Stimulated activated CD8-positive, alpha-beta memory T cell treated with anti-CD3 and anti-CD28 coated beads, Interleukin-15, amount 100 ng/mL, for 48 hours (primary cell): Measurements from ENCODE around the gene PGAP3.
"Not testable (repeated sequence)": the region's sequence is repeated elsewhere in the genome, so short reads cannot be mapped to it uniquely, and the experiment has no call there.

Experiments
- DNase-seq, 2 donors: peaks; one replicate each; pipeline ENCODE4 v3.0.0-alpha.2; 2020; ENCODE audit warnings: low read depth in 2 of 2

PGAP3 gene, protein sequence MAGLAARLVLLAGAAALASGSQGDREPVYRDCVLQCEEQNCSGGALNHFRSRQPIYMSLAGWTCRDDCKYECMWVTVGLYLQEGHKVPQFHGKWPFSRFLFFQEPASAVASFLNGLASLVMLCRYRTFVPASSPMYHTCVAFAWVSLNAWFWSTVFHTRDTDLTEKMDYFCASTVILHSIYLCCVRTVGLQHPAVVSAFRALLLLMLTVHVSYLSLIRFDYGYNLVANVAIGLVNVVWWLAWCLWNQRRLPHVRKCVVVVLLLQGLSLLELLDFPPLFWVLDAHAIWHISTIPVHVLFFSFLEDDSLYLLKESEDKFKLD

DNA sequence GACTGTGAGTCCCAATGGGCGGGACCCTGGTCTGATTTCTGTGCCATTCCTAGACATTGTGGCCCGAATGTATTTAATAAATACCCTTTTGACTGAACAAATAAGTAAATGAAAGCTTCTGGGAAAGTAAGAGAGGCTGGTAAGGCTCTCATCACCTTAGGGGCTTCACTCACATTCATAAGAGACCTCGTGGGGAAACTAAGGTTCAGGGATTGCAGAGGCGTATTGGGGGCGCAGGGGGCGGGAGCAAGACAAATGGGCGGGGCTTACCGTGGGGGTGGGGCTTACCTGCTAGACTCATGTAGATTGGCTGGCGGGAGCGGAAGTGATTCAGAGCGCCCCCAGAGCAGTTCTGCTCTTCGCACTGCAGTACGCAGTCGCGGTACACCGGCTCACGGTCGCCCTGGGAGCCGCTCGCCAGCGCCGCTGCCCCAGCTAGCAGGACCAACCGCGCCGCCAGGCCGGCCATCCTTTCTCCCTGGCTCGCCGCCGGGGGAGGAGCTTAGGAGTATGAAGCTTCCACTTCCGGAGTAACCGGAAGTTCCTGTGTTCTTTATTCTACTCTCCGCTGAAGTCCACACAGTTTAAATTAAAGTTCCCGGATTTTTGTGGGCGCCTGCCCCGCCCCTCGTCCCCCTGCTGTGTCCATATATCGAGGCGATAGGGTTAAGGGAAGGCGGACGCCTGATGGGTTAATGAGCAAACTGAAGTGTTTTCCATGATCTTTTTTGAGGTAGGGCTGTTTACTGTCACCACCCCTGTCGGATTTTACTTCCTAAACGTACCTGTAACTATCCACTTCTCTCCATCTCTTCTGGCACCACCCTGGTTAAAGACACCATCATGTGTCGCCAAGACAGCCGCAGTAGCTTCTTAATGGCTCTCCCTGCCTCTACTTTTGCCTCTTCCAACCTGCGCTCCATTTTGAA is at the start of gene PGAP3:
Gene PGAP3 (minus strand): TSS at position 512 of the 929 bp plus-strand sequence. CDS start 43 bp downstream, at position 469.
- peak; percentile 86 to 90 for DNase-seq

DNA sequence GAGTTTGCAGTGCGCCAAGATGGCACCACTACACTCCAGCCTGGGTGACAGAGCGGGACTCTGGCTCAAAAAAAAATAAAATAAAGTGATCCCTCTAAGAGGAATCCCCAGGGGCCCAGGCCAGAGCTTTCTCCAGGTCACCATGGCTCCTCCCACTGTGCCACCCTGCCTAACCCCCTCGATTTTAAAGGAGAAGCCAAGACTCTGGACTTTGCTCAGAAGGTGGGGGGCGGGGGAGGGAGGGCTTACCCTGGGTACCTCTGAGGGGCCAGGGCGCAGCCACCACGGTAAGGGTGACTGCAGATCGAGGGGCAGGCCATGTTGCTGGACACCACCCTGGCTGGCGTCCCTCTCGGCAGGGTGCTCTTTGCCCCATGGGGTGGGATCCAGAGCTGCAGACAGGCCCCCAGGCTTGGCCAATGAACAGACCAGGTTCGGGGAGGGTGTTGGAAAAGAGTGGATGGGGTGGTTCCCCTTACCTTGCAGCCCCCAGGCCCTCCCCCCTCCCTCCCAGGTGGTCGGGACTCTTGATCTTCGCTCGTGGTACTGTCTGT is 49.4 kb upstream of the PGAP3 start:
- no peak for DNase-seq

DNA sequence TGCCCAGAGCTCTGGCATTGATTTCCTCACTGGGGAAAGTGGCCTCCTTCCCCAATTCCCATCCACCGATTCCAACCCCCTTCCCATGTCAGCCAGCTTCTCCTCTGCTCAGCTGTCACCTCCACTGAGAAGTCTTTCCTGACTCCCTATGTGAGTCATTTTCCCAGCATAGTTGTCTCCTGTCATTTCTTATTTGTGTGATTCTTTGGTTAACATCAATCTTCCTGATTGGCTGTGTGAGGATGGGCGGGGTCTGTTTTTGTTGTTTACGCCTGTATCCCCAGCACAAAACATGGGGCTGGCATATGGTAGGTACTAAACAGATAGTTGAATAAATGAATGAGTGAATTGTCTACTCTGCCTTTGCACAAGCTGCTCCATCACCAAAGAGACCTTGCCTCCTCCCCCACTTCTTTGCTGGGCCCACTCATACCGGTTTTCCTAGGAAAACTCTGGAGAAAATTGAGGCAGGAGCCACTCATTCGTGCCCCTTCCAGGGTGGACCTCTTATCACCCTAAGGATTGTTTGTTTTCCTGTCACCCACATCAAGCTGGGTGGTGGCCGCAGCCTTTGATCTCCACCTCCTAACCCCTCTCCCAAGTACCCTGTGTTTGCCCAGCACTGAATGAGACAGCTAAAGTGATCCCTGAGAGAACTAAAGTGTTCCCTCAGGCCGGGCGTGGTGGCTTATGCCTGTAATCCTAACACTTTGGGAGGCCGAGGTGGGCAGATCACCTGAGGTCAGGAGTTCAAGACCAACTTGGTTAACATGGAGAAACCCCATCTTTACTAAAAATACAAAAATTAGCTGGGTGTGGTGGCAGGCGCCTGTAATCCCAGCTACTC is 48.7 kb upstream of the PGAP3 start:
- DNase-seq: no peak

DNA sequence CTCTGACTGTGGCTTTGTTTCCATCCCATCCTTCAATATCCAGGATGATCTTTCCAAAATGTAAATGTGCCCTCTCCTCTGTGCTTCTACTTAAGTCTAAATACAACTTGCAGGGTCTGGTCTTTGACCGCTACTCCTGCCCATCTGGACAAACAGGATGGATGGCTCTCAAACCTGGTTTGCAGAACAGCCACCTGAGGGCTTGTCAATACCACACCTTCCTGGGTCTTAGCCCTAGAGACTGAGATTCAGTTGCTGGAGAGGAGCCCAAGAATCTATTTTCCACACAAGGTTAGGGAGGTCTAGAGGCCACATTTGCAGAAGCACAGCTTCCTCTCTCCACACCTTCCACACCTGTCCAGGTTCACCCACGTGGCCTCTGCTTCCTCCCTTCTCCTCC is 48.0 kb upstream of the PGAP3 start:
- no peak for DNase-seq

DNA sequence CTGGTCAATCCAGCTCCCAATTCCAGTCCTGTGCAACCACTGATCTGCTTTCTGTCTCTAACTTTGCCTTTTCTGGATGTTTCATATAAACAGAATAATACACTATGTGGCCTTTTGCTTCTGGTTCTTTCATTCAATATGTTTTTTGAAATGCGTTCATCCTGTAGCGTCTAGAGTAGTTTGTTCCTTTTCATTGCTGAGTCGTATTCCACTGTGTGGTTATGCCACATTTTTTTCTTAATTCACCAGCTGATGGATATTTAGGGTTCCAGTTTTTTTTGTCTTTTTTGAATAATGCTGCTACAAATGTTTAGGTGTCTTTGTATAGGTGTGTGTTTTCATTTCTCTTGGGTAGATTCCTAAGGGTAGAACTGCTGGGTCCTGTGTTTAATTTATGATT is 44.7 kb upstream of the PGAP3 start:
- no peak for DNase-seq

DNA sequence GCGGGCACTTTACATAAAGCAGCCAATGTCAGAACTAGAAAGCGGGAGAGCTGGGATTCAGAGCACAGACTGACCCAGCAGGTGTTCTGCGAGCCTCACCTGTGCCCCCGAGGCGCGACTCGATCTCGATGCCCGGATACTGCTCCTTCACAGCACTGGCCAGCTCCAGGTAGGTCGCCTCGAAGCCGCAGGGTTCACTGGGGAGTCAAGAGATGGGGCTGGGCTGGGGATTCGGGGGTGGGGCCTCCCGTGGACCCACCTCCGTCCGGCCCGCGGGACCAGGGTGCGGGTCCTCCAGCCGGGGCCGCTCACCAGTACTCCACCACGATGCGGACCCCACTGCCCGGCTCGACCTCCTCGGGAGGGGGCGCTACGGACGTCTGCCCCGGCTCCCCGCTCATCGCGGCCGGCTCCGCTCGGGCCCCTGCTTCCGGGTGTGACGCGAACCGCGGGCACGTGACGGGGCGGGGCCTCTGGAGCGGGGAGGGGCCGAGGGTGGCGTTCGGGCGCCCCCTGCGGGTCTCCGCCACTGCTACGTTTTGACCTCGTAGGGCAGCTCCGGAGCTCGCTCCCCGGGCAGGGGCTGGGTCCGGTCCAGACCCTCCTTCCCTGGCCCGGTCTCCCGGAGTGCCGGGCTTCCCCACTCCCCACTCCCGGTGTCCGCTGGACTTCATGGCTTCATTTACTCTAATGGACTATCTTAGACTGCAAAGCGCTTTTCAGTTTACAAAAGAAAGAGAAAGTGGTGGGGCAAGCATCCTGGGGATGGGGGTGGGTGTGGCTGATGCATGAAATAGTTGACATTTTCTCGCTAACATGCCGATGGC is 42.5 kb upstream of the PGAP3 start, which contains the start of gene MIEN1:
Gene MIEN1 (minus strand): TSS at position 438 of the 827 bp plus-strand sequence. CDS start 37 bp downstream, at position 401.
- peak; percentile 83 to 84 for DNase-seq

DNA sequence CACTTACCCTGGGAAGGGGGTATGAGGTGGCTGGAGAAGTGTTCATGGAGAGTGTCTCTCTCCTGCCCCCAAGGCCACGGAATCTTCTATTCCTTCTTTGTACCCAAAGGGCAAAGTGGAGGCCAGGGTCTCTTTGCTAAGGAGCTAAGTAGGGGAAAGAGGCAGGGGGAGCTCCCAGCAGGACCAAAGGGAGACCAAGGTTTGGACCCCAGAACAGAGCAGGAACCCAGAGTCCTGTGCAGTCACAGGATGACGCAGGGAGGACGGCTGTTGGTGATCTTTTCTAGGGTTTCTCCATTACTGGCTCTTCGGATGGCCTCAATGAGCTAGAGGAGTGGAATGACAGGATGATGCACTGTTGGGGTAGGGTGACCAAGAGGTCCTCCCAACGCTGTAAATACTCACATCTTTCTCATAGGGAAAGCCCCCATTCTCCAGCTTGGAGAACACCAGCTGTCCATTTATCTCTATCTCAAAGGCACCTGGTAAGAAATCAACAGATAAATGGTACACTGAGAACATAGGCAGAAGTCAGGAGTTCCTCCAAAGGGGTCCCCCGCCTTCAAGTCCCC is 41.5 kb upstream of the PGAP3 start:
- no peak for DNase-seq

DNA sequence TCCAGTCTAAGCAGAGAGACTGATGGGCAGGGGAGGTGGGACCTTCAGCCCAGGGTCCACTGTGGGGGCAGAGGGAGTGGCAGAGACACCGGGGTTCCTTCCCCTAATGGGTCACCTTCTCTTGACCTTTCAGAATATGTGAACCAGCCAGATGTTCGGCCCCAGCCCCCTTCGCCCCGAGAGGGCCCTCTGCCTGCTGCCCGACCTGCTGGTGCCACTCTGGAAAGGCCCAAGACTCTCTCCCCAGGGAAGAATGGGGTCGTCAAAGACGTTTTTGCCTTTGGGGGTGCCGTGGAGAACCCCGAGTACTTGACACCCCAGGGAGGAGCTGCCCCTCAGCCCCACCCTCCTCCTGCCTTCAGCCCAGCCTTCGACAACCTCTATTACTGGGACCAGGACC is 39.7 kb upstream of the PGAP3 start:
- DNase-seq: no peak

DNA sequence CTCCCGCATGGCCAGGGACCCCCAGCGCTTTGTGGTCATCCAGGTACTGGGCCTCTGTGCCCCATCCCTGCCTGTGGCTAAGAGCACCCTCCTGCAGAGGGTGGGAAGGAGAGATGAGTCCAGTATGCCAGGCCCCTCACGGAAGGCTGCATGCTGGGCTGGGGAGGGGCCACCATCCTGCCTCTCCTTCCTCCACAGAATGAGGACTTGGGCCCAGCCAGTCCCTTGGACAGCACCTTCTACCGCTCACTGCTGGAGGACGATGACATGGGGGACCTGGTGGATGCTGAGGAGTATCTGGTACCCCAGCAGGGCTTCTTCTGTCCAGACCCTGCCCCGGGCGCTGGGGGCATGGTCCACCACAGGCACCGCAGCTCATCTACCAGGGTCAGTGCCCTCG is 38.8 kb upstream of the PGAP3 start:
- DNase-seq: no peak

DNA sequence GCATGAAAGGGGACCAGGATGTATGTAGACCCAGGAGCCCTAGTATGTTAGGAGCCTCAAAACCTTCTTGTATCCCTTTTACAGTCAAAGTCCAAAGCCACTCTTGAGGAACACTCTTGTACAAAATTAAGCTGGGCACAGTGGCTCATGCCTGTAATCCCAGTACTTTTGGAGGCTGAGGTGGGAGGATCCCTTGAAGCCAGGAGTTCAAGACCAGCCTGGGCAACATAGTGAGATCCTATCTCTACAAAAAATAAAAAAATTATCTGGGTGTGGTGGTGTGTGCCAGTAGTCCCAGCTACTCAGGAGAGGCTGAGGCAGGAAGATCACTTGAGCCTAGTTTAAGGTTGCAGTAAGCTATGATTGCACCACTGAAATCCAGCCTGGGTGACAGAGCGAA is 38.1 kb upstream of the PGAP3 start:
- not testable (repeated sequence) for DNase-seq

DNA sequence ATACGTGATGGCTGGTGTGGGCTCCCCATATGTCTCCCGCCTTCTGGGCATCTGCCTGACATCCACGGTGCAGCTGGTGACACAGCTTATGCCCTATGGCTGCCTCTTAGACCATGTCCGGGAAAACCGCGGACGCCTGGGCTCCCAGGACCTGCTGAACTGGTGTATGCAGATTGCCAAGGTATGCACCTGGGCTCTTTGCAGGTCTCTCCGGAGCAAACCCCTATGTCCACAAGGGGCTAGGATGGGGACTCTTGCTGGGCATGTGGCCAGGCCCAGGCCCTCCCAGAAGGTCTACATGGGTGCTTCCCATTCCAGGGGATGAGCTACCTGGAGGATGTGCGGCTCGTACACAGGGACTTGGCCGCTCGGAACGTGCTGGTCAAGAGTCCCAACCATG is 36.9 kb upstream of the PGAP3 start:
- no peak for DNase-seq

DNA sequence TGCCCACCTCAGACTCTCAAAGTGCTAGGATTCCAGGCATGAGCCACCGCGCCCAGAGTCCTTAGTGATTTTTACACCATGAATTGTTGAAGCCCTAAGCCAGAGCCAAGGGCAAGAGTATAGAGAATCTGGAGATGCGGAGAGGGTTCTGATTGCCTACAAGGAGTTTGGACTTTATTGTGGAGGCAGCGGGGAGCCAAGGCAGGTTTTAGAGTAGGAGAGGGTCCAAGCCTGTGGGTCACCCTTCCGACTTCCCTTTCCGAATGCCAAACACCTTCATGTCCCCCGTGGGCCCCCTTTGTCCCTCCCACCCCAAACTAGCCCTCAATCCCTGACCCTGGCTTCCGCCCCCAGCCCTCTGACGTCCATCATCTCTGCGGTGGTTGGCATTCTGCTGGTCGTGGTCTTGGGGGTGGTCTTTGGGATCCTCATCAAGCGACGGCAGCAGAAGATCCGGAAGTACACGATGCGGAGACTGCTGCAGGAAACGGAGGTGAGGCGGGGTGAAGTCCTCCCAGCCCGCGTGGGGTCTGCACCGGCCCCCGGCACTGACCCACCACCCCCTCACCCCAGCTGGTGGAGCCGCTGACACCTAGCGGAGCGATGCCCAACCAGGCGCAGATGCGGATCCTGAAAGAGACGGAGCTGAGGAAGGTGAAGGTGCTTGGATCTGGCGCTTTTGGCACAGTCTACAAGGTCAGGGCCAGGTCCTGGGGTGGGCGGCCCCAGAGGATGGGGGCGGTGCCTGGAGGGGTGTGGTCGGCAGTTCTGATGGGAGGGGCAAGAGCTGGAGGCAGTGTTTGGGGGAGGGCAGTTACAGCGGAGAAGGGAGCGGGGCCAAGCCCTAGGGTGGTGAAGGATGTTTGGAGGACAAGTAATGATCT is 35.4 kb upstream of the PGAP3 start:
- DNase-seq: peak in 1 of 2 donors; percentile 13

DNA sequence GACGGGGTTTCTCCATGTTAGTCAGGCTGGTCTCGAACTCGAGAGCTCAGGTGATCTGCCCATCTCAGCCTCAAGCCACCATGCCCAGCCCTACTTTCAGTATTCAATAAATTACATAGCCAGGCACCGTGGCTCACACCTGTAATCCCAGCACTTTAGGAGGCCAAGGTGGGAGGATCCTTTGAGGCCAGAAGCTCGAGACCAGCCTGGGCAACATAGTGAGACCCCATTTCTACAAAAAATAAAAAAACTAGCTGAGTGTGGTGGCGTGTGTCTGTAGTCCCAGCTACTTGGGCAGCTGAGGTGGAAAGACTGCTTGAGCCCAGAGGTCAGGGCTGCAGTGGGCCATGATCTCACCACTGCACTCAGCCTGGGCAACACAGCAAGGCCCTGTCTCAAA is 34.2 kb upstream of the PGAP3 start:
- DNase-seq: no peak

DNA sequence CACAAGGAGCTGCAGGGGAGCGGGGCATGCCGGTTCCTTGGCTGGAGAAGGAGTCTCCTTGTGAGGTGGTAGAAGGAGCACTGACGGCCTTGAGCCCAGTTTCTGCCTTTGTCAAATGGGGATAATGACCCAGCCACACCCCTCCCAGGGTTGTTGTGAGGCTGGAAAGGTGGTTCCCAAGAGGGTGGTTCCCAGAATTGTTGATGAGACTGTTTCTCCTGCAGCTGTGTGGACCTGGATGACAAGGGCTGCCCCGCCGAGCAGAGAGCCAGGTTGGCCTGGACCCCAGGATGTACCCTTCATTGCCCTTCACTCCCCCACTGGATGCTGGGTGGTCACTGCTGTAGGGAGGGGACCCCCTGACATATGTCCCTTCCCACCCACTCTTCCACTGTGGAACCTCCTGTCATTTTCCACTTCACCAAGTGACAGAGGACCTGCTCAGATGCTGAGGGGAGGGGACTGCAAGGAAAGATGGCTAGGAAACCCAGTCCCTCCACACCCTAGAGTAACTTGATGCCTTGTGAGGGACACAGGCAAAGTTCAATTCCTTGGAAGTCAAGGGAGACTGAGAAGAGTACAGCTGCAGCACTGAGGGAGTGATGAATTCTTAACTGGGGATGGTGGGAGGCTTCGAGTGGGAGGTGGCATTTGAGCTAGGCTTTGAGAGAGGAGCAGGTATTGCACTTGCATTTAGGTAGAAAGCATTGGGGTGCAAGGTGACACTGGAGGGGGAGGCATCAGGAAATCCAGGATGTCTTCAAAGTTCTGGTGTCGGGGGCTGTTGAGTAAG is 31.9 kb upstream of the PGAP3 start:
- DNase-seq: no peak

DNA sequence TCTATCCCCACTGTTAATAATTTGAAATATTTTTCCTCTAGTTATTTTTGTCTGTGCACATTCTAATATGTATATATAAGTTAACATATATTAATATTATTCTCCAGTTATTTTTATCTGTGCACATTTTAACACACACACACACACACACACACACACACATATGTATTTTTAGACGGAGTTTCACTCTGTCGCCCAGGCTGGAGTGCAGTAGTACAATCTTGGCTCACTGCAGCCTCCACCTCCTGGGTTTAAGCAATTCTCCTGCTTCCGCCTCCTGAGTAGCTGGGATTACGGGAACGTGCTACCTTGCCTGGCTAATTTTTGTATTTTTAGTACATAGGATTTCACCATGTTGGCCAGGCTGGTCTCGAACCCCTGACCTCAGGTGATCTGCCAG is 29.8 kb upstream of the PGAP3 start:
- no peak for DNase-seq

DNA sequence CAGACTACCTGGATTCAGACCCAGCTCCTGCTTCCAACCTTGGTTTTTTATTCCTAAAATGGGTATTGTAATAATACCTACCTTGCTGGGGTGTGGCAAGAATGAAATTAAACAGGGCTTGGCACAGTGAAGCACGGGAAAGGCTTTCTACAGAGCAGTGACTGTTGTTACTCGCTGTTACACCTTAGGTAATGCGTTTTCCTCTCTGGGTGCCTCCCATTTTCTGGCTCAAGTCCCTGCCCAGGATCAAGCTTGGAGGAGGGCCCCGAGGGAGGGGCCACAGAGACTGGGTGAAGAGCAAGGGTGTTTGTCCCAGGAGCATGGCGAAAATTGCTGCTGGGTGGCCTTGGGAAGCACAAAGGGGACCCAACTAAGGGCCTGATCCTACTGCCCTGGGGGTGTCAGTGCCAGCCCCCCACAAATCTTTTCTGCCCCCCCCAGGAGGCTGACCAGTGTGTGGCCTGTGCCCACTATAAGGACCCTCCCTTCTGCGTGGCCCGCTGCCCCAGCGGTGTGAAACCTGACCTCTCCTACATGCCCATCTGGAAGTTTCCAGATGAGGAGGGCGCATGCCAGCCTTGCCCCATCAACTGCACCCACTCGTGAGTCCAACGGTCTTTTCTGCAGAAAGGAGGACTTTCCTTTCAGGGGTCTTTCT is 29.2 kb upstream of the PGAP3 start:
- no peak for DNase-seq

DNA sequence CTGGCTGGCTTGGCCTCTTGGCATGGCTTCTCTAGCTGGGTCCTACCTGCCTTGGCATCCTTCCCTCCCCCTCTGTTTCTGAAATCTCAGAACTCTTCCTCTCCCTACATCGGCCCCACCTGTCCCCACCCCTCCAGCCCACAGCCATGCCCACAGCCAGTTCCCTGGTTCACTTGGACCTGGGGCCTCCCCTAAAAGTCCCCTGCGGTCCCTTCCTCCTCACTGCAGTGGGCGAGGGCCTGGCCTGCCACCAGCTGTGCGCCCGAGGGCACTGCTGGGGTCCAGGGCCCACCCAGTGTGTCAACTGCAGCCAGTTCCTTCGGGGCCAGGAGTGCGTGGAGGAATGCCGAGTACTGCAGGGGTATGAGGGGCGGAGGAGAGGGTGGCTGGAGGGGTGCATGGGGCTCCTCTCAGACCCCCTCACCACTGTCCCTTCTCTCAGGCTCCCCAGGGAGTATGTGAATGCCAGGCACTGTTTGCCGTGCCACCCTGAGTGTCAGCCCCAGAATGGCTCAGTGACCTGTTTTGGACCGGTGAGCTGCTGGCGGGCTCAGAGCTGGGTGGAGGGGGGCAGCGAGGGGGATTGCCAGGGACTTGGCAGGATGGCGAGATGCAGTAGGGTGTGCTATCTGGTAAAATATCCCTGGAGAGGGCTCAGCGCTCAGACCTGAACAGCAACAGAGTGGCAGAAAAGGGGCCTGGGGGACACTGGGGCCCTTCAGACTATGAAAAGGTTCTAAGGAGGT is 28.4 kb upstream of the PGAP3 start:
- no peak for DNase-seq
